Prostate gland (tissue), 2 donors: ENCODE data around the gene IMPA2.

Experiments
- POLR2A ChIP-seq: fragments of 450-650 bp; IDR thresholded peaks from one replicate; pipeline ENCODE4 v1.6.1; 2016; ENCODE audit warnings: antibody characterized with exemption, mild to moderate bottlenecking
- TF ChIP-seq, protein P1 (sequence below), 4 experiments: fragments of 200-600 bp in 2 of 4; fragments of 450-650 bp in 2 of 4; sonication (generic) in 2 of 4; IDR thresholded peaks; 1 replicate in 3 of 4; 2 replicates in 1 of 4; pipeline ENCODE4 v1.5.1; 2016 to 2019; ENCODE audit warnings: antibody characterized with exemption in 4 of 4, mild to moderate bottlenecking in 2 of 4, moderate library complexity in 2 of 4

- TF ChIP-seq, protein P1, sequence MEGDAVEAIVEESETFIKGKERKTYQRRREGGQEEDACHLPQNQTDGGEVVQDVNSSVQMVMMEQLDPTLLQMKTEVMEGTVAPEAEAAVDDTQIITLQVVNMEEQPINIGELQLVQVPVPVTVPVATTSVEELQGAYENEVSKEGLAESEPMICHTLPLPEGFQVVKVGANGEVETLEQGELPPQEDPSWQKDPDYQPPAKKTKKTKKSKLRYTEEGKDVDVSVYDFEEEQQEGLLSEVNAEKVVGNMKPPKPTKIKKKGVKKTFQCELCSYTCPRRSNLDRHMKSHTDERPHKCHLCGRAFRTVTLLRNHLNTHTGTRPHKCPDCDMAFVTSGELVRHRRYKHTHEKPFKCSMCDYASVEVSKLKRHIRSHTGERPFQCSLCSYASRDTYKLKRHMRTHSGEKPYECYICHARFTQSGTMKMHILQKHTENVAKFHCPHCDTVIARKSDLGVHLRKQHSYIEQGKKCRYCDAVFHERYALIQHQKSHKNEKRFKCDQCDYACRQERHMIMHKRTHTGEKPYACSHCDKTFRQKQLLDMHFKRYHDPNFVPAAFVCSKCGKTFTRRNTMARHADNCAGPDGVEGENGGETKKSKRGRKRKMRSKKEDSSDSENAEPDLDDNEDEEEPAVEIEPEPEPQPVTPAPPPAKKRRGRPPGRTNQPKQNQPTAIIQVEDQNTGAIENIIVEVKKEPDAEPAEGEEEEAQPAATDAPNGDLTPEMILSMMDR (IDR thresholded peaks at IDR 0.05): no peak
- no peak for TF ChIP-seq POLR2A
These were observed 52.3 kb downstream of the IMPA2 start for GRCh38 chr18:12033643-12034025.
